ENCODE measurements around the gene SRGAP2C. TPM values are rescaled to one million over a fixed set of nuclear protein-coding genes. Genes with fewer than 3 reads are reported as not detected.
A peak's percentile ranks its signal among the peaks of the same experiment; 100 is the strongest.
"Not testable (repeated sequence)": the region's sequence is repeated elsewhere in the genome, so short reads cannot be mapped to it uniquely, and the experiment has no call there.

The SRGAP2C gene
- total RNA-seq, 3 donors from 2014 or later = 5.4 to 27.8 (median 12.3) TPM

GRCh38 chr1:121263789-121264244, 79.0 kb downstream of the SRGAP2C start:
- ATAC-seq = peak; percentile 55
- intact Hi-C loops (cut with DNase I, micrococcal nuclease); H3K4me1 ChIP-seq (ENCODE audit: low read depth); H3K9me3 ChIP-seq; H3K36me3 ChIP-seq (ENCODE audit: low read depth); H3K4me3 ChIP-seq; DNase-seq: not testable (repeated sequence)

DNA sequence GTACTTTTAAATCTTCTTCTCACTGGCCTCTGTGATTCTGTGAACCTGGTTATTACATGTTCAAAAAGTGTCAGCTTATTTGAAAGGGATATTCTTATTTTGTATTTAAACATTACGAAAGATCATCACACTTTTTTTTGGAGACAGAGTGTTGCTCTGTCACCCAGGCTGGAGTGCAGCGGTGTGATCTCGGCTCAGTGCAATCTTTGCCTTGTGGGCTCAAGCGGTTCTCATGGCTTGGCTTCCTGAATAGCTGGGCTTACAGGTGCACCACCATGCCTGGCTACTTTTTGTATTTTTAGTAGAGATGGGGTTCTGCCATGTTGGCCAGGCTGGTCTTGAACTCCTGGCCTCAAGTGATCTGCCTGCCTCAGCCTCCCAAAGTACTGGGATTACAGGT, 82.3 kb downstream of the SRGAP2C start:
- H3K36me3 ChIP-seq (ENCODE audit: low read depth); intact Hi-C loops (cut with DNase I, micrococcal nuclease); ATAC-seq; H3K9me3 ChIP-seq; H3K4me3 ChIP-seq; H3K4me1 ChIP-seq (ENCODE audit: low read depth); DNase-seq: not testable (repeated sequence)

GRCh38 chr1:121269309-121269708, 84.5 kb downstream of the SRGAP2C start:
- H3K9me3 ChIP-seq = not testable (repeated sequence)

GRCh38 chr1:121269973-121270372, 85.2 kb downstream of the SRGAP2C start:
- peak; percentile 41 for ATAC-seq
- intact Hi-C loops (cut with DNase I, micrococcal nuclease); H3K9me3 ChIP-seq: not testable (repeated sequence)

More at GRCh38 chr1:121269309-121269708, 84.5 kb downstream of the SRGAP2C start:
- ATAC-seq; DNase-seq; H3K36me3 ChIP-seq (ENCODE audit: low read depth); H3K4me1 ChIP-seq (ENCODE audit: low read depth); intact Hi-C loops (cut with DNase I, micrococcal nuclease); H3K4me3 ChIP-seq: not testable (repeated sequence)

DNA sequence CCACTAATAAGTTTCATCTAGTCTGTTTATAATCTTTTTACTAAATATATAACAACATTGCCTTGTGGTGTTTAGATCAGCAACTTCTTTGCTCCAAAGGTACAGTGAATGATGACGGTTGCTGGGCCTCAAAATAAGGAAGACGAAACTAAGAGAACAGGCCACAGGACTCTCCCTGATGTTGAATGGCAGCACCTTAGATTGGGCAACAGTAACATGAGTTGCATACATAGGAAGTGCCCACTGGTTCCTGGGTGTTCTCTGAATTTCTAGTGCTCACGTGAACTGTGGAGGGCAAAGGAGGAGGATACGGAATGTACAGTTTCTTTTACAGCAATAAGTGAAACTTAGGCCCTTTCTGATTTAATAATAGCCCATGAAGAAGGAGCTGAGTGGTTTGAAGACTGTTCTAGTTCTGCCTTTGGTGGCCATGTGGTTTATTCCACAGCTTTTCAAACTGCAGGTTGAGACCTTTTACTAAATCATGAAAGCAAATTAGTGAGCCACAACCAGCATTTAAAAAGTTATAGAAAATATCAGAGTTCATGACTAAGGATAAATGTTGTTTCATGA, 86.5 kb downstream of the SRGAP2C start:
- H3K36me3 ChIP-seq (ENCODE audit: low read depth); DNase-seq; intact Hi-C loops (cut with DNase I, micrococcal nuclease); H3K4me3 ChIP-seq; H3K9me3 ChIP-seq; H3K4me1 ChIP-seq (ENCODE audit: low read depth): not testable (repeated sequence)
- peak; percentile 63 for ATAC-seq

More at GRCh38 chr1:121269973-121270372, 85.2 kb downstream of the SRGAP2C start:
- H3K4me1 ChIP-seq (ENCODE audit: low read depth); H3K36me3 ChIP-seq (ENCODE audit: low read depth); H3K4me3 ChIP-seq; DNase-seq: not testable (repeated sequence)

DNA sequence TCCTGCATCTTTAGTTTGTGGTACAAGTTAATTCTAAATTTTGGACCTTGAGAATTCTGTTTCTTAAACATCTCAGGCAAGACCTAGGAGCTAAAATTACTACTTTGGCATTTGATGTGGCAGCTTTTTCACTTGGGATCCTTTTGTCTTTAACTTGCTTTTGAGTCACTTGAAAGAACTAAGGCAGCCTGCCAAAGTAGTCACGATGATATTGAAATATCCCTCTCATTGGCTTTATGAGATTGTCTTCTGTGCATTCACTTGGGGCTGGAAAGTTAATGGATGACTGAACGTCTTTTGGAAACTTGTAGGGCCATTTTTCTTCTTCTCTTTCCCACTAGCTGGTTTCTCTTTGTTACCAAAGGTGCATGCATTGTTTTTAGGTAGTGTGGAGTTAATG, 90.7 kb downstream of the SRGAP2C start:
- intact Hi-C loops (cut with DNase I, micrococcal nuclease); H3K4me1 ChIP-seq (ENCODE audit: low read depth); H3K4me3 ChIP-seq; DNase-seq; ATAC-seq; H3K36me3 ChIP-seq (ENCODE audit: low read depth); H3K9me3 ChIP-seq: not testable (repeated sequence)

GRCh38 chr1:121278202-121278601, 93.4 kb downstream of the SRGAP2C start:
- ATAC-seq; H3K36me3 ChIP-seq (ENCODE audit: low read depth); H3K9me3 ChIP-seq; H3K4me1 ChIP-seq (ENCODE audit: low read depth); intact Hi-C loops (cut with DNase I, micrococcal nuclease); H3K4me3 ChIP-seq; DNase-seq: not testable (repeated sequence)

- H3K4me3 ChIP-seq; ATAC-seq; H3K36me3 ChIP-seq (ENCODE audit: low read depth); DNase-seq; H3K9me3 ChIP-seq; H3K4me1 ChIP-seq (ENCODE audit: low read depth); intact Hi-C loops (cut with DNase I, micrococcal nuclease): not testable (repeated sequence)
Measured at GRCh38 chr1:121278777-121279547, 94.2 kb downstream of the SRGAP2C start.

GRCh38 chr1:121279548-121279898, 94.7 kb downstream of the SRGAP2C start:
- DNase-seq; H3K4me1 ChIP-seq (ENCODE audit: low read depth); ATAC-seq; H3K9me3 ChIP-seq; H3K4me3 ChIP-seq; H3K36me3 ChIP-seq (ENCODE audit: low read depth); intact Hi-C loops (cut with DNase I, micrococcal nuclease): not testable (repeated sequence)

GRCh38 chr1:121280699-121281317, 96.0 kb downstream of the SRGAP2C start:
- H3K36me3 ChIP-seq (ENCODE audit: low read depth); H3K4me3 ChIP-seq; H3K9me3 ChIP-seq; ATAC-seq; DNase-seq; intact Hi-C loops (cut with DNase I, micrococcal nuclease); H3K4me1 ChIP-seq (ENCODE audit: low read depth): not testable (repeated sequence)

DNA sequence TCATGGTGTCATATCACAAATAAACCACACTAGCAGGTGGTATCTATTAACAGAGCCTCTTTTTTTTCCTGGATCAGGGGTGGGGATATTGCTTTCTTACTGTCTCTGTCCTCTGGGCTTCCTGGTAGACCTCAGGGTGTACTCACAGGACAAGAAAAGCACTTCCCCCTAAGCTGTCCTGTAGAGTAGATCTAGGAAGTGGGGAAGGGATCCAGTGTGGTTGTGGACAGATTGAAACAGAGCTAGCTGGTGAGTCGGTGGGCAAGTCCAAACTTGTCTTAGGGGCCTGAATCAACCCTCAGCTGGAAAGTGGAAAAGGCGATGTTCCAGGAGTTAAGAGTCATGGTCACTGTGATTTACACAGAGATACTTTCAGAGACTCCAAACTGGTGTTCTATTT, 96.7 kb downstream of the SRGAP2C start:
- ATAC-seq = not testable (repeated sequence)

GRCh38 chr1:121283587-121284180, 98.9 kb downstream of the SRGAP2C start:
- H3K36me3 ChIP-seq (ENCODE audit: low read depth); H3K4me3 ChIP-seq; ATAC-seq; DNase-seq; intact Hi-C loops (cut with DNase I, micrococcal nuclease); H3K9me3 ChIP-seq; H3K4me1 ChIP-seq (ENCODE audit: low read depth): not testable (repeated sequence)

More for the DNA sequence above, 96.7 kb downstream of the SRGAP2C start:
- H3K4me3 ChIP-seq; DNase-seq; intact Hi-C loops (cut with DNase I, micrococcal nuclease); H3K4me1 ChIP-seq (ENCODE audit: low read depth); H3K9me3 ChIP-seq; H3K36me3 ChIP-seq (ENCODE audit: low read depth): not testable (repeated sequence)

- H3K4me1 ChIP-seq (ENCODE audit: low read depth); H3K4me3 ChIP-seq; DNase-seq; ATAC-seq; intact Hi-C loops (cut with DNase I, micrococcal nuclease); H3K36me3 ChIP-seq (ENCODE audit: low read depth); H3K9me3 ChIP-seq: not testable (repeated sequence)
Measured at GRCh38 chr1:121292590-121292989, 107.8 kb downstream of the SRGAP2C start.

Data from mucosa of descending colon (tissue), 3 donors.